GM12878 (cell line): Measurements from ENCODE around the gene TSTD2. TPM values are rescaled to one million over a fixed set of nuclear protein-coding genes. Genes with fewer than 3 reads are reported as not detected.

Experiments used
- ATAC-seq: fragments of 200-7000 bp; cut with Tn5 transposase; 3 replicates; pipeline ENCODE4 v1.9.1; 2020; ENCODE audit warnings: mild to moderate bottlenecking, moderate library complexity
- BruUV-seq: library from RNA; stranded (reverse); fragments of 400-500 nt; replicated peaks from 2 replicates; lab custom pipeline; 2021; lab: Mats Ljungman, UMichigan
- CTCF ChIA-PET: fragments of 300-600 bp; sonication (Branson Sonifier 250); formaldehyde crosslinking; extraction: SDS; loops from one replicate; lab custom pipeline; 2021; ENCODE audit warnings: inconsistent platforms; lab: Yijun Ruan, JAX
- POLR2A ChIA-PET: fragments of 350-600 bp; formaldehyde crosslinking; extraction: SDS; loops from one replicate; lab custom pipeline; 2021; ENCODE audit warnings: inconsistent platforms; lab: Charles Lee
- RAD21 ChIA-PET: fragments of 300-600 bp; sonication (Branson Sonifier 250); formaldehyde crosslinking; loops from one replicate; lab custom pipeline; 2023; ENCODE audit warnings: antibody characterized with exemption; ENCODE audit not compliant: unreplicated experiment; lab: Charles Lee
- SMC1A ChIA-PET: fragments of 300-600 bp; sonication (Branson Sonifier 250); formaldehyde crosslinking; loops from one replicate; lab custom pipeline; 2023; ENCODE audit not compliant: unreplicated experiment, uncharacterized antibody; lab: Charles Lee
- DNase-seq: peaks from one replicate; pipeline ENCODE4 v3.0.0-alpha.2; 2011; ENCODE audit warnings: low read depth, low spot score
- FAIRE-seq: peaks from 3 replicates; lab custom pipeline; 2011; peaks lifted over from hg19 to GRCh38; lab: Jason Lieb, UNC
- H2AFZ ChIP-seq: 2 replicates; pipeline ENCODE4 v1.6.0; 2011; ENCODE audit warnings: low read depth, low read length, control low read depth; ENCODE audit not compliant: control insufficient read depth
- H3K27ac ChIP-seq: 2 replicates; pipeline ENCODE4 v1.5.1; 2011; ENCODE audit warnings: control low read depth; ENCODE audit not compliant: control insufficient read depth, insufficient read depth
- H3K27me3 ChIP-seq, 2 experiments: replicated peaks in 1 of 2; 2 replicates each; pipeline versions ENCODE4 v1.6.0 to v1.6.1; 2011; ENCODE audit warnings: low read length in 1 of 2; ENCODE audit not compliant: control insufficient read depth in 2 of 2, insufficient read depth in 2 of 2
- H3K36me3 ChIP-seq, 2 experiments: 2 replicates each; pipeline ENCODE4 v1.5.1; 2011; ENCODE audit warnings: low read length in 1 of 2; ENCODE audit not compliant: control insufficient read depth in 2 of 2, insufficient read depth in 2 of 2
- H3K4me1 ChIP-seq: 2 replicates; pipeline ENCODE4 v1.6.1; 2011; ENCODE audit warnings: mild to moderate bottlenecking, low read length, moderate library complexity, mixed read lengths; ENCODE audit not compliant: control insufficient read depth, insufficient read depth
- H3K4me2 ChIP-seq: 2 replicates; pipeline ENCODE4 v1.6.0; 2011; ENCODE audit warnings: control low read depth; ENCODE audit not compliant: control insufficient read depth, insufficient read depth
- H3K4me3 ChIP-seq: fragments of 200-600 bp; sonication (generic); 2 replicates; pipeline ENCODE4 v1.5.1; 2016
- H3K79me2 ChIP-seq: 2 replicates; pipeline ENCODE4 v1.6.0; 2011; ENCODE audit warnings: low read length; ENCODE audit not compliant: control insufficient read depth, insufficient read depth
- H3K9ac ChIP-seq: 2 replicates; pipeline ENCODE4 v1.8.0; 2011; ENCODE audit warnings: low read length, control low read depth, mixed read lengths; ENCODE audit not compliant: control insufficient read depth, insufficient read depth
- H3K9me3 ChIP-seq: replicated peaks from 3 replicates; pipeline ENCODE4 v1.5.1; 2011; ENCODE audit warnings: mild to moderate bottlenecking, low read length; ENCODE audit not compliant: control insufficient read depth, insufficient read depth
- H4K20me1 ChIP-seq: 2 replicates; pipeline ENCODE4 v1.6.0; 2011; ENCODE audit not compliant: control insufficient read depth, insufficient read depth
- ATF3 ChIP-seq: IDR thresholded peaks from 2 replicates; pipeline ENCODE4 v1.6.1; 2011; ENCODE audit warnings: low read depth, mild to moderate bottlenecking, low read length, moderate library complexity, borderline replicate concordance; ENCODE audit errors: extremely low read depth
- ATF7 ChIP-seq: fragments of 450-650 bp; IDR thresholded peaks from 2 replicates; pipeline ENCODE4 v1.6.1; 2016; ENCODE audit warnings: low read depth, mild to moderate bottlenecking
- BHLHE40 ChIP-seq, 2 experiments: fragments of 450-650 bp in 1 of 2; IDR thresholded peaks; 2 replicates each; pipeline ENCODE4 v1.6.1; 2011 to 2017; ENCODE audit warnings: low read depth in 2 of 2, borderline replicate concordance in 1 of 2, improper control_type of control experiment in 1 of 2, low read length in 1 of 2, mild to moderate bottlenecking in 1 of 2
- CBX3 ChIP-seq: fragments of 200-600 bp; sonication (generic); IDR thresholded peaks from 2 replicates; pipeline ENCODE4 v1.6.1; 2016; ENCODE audit warnings: low read depth, borderline replicate concordance
- CEBPZ ChIP-seq: fragments of 150-350 bp; IDR thresholded peaks from 2 replicates; pipeline ENCODE4 v1.6.1; 2016; ENCODE audit warnings: low read depth, low read length
- ELK1 ChIP-seq: IDR thresholded peaks from 2 replicates; pipeline ENCODE4 v1.6.1; 2012; ENCODE audit warnings: low read depth, low read length, improper control_type of control experiment
- GATAD2B ChIP-seq: fragments of 450-650 bp; conservative IDR thresholded peaks from 2 replicates; pipeline ENCODE4 v1.6.1; 2017; ENCODE audit warnings: low read depth, mild to moderate bottlenecking, moderate library complexity
- MTA2 ChIP-seq: fragments of 450-650 bp; IDR thresholded peaks from 2 replicates; pipeline ENCODE4 v1.6.1; 2016; ENCODE audit warnings: low read depth, mild to moderate bottlenecking, moderate library complexity
- NKRF ChIP-seq: fragments of 450-650 bp; conservative IDR thresholded peaks from 2 replicates; pipeline ENCODE4 v1.6.1; 2017; ENCODE audit warnings: mild to moderate bottlenecking, moderate library complexity
- NR2C2 ChIP-seq: IDR thresholded peaks from 2 replicates; pipeline ENCODE4 v1.6.1; 2011; ENCODE audit warnings: borderline replicate concordance, low read depth; ENCODE audit not compliant: control insufficient read depth, insufficient read length
- SP1 ChIP-seq: IDR thresholded peaks from one replicate; pipeline ENCODE4 v1.6.1; 2011; ENCODE audit warnings: low read depth, low read length
- USF1 ChIP-seq: IDR thresholded peaks from 2 replicates; pipeline ENCODE4 v1.6.1; 2011; ENCODE audit warnings: borderline replicate concordance, low read depth, mild to moderate bottlenecking, moderate library complexity, mixed read lengths, low read length; ENCODE audit not compliant: insufficient read depth; ENCODE audit errors: extremely low read length
- WGBS: methylation state at CpG from one replicate; pipeline ENCODE4 v1.1.6; 2016; ENCODE audit warnings: low lambda C conversion rate; ENCODE audit not compliant: insufficient replicate concordance, insufficient coverage; ENCODE audit errors: missing lambda C conversion rate; 5-methylcytosine and 5-hydroxymethylcytosine counted together
- in situ Hi-C: fragments of 300-500 bp; cut with MboI; formaldehyde crosslinking; loops from 9 replicates; pipeline ENCODE4 v1.14.3; 2018; ENCODE audit warnings: mixed read lengths
- intact Hi-C: fragments of 100-400 bp; cut with micrococcal nuclease; formaldehyde crosslinking; loops from one replicate; pipeline ENCODE4 v1.14.2; 2022; ENCODE audit not compliant: unreplicated experiment
- polyA plus RNA-seq, 11 experiments: library from polyadenylated mRNA; depleted of rRNA in 4 of 11; unstranded in 6 of 11; stranded (reverse) in 5 of 11; fragments of >200 nt; fragmentation: Nextera tagmentation in 4 of 11; fragmentation: Illumina TruSeq in 1 of 11; extraction: Ambion mirVana in 4 of 11; extraction: Trizol in 1 of 11; gene quantifications; 1 replicate in 1 of 11; 2 replicates in 10 of 11; pipeline versions ENCODE4 v1.2.1 to v1.2.3, GENCODE V29; 2011 to 2016; ENCODE audit warnings: inconsistent platforms in 2 of 11, missing spikeins in 2 of 11, low read depth in 1 of 11
- total RNA-seq, 4 experiments: library from RNA; depleted of rRNA in 3 of 4; stranded (reverse); fragments of >200 nt in 3 of 4; fragmentation: Illumina TruSeq in 1 of 4; extraction: Trizol in 1 of 4; gene quantifications; 2 replicates each; pipeline versions ENCODE4 v1.2.1 to v1.2.3, GENCODE V29; 2013 to 2021
- TF ChIP-seq, protein P1 (sequence below): IDR thresholded peaks from 2 replicates; pipeline ENCODE4 v1.6.1; 2012; ENCODE audit warnings: low read length, inconsistent platforms

TSTD2 gene
- total and polyA plus RNA-seq, 10 of the 15 experiments (the other 5 are each of a cell fraction or from before 2014, with no cell fraction given), result 5.0 to 30.6 (median 14.1) TPM

GRCh38 chr9:97647996-97648395 lies 14.8 kb upstream of the TSTD2 start:
- RAD21 ChIA-PET, result no interaction called here
- Histone ChIP-seq H3K36me3 (peaks cover 14 to 21% of the 10 kb centered on the region in 2 experiments), H2AFZ (no peak overlapping the region), H4K20me1 (no peaks in the 10 kb centered on the region), H3K27me3 (no peaks in the 10 kb centered on the region), H3K4me3 (no peak overlapping the region), H3K9me3 (no peaks in the 10 kb centered on the region), H3K79me2 (no peaks in the 10 kb centered on the region), H3K4me2 (no peak overlapping the region), H3K4me1 (no peaks in the 10 kb centered on the region), H3K27ac (no peak overlapping the region), H3K9ac (no peak overlapping the region)
- no TSS peak for BruUV-seq
- WGBS, result 98% methylated on average over 5 of the region's 5 CpGs
- no peak for DNase-seq
- POLR2A ChIA-PET, result no interaction called here
- intact Hi-C loops (no loop called here), in situ Hi-C loops (loop anchor here (25.0 kb wide), 1 partner anchor 1236 kb away; the partner anchor contains the start of gene ZNF367)
- CTCF ChIA-PET, result interaction anchor here (1.4 kb wide), 1 partner anchor 32 kb away, joined by 3 read pairs; no protein-coding TSS in a partner anchor
- no peak for ATAC-seq
- no peak for FAIRE-seq
- TF ChIP-seq NR2C2 (no peak), GATAD2B (no peak), ELK1 (no peak), ATF7 (no peak), MTA2 (no peak), CEBPZ (no peak), SP1 (no peak), CBX3 (no peak), BHLHE40 (IDR thresholded peaks at IDR 0.05; ENCODE audit: borderline replicate concordance in 1 of 2, low read depth in 2 of 2, low read length in 1 of 2) (no peak), USF1 (no peak), NKRF (no peak), ATF3 (no peak)
- TF ChIP-seq, protein P1, sequence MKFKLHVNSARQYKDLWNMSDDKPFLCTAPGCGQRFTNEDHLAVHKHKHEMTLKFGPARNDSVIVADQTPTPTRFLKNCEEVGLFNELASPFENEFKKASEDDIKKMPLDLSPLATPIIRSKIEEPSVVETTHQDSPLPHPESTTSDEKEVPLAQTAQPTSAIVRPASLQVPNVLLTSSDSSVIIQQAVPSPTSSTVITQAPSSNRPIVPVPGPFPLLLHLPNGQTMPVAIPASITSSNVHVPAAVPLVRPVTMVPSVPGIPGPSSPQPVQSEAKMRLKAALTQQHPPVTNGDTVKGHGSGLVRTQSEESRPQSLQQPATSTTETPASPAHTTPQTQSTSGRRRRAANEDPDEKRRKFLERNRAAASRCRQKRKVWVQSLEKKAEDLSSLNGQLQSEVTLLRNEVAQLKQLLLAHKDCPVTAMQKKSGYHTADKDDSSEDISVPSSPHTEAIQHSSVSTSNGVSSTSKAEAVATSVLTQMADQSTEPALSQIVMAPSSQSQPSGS, result no peak
- SMC1A ChIA-PET, result interaction anchor here (0.9 to 2.7 kb wide), 3 partner anchors 8 to 17 kb away, joined by 3 to 10 read pairs (median 3); no protein-coding TSS in a partner anchor
